Measurements from ENCODE around the gene CNR1.
"Not testable (repeated sequence)": the region's sequence is repeated elsewhere in the genome, so short reads cannot be mapped to it uniquely, and the experiment has no call there.

CNR1 gene

DNA sequence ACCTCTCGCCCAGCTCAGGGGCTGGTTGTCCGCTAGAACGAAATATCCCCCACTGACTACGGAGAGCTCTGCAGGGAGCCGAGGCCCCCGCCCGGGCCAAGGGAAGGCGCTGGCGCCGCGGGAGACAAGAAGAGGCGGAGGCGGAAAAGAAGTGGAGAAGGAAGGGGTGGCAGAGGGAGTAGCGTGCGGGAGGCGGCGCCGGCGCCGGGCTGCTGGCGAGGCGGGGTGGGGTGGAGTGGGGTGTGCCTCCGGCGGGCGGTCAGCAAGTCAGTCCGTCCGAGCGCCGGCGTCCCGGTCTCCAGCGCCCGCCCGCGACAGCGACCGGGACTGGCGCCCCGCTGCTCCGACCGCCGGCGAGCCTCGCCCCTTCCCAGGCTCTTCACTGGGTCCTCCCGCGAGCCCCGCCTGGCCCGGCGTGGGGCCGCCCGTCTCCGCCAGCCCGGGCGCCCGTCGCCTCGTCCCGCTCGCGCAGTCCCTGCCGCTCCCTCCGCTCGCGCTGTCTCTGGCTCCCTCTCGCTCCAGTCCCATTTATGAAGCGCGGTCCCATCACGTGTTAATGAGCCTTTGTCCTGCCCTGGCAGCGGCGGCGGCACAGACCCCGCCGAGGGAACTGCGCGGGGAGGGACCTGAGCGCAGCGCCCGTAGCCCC is at the start of gene CNR1:
CNR1 (minus strand) TSS at position 504 of the 649 bp plus-strand sequence. CDS start 21,073 bp downstream, outside the sequence.
- peak in 7 of 14 donors; percentile 5 to 69 (median 28) for DNase-seq

DNA sequence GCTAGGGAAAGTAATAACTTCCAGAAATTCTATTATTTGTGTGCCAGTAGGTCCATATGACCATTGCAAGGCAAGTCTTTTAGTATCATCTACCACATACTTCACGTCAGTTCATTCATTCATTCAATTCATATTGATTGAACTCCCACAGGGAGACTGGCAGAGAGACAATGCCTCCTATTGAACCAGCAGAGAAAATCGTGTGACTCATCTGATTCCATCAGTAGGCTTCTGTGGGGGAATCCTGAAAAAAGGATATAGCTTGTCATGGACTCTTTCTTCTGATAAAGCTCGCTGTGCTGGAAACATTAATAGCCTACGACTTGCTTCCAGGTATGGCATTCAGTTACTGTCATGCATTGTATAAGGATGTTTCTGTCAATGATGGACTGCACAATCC is 45.3 kb upstream of the CNR1 start:
- DNase-seq: peak in 1 of 14 donors; percentile 10

DNA sequence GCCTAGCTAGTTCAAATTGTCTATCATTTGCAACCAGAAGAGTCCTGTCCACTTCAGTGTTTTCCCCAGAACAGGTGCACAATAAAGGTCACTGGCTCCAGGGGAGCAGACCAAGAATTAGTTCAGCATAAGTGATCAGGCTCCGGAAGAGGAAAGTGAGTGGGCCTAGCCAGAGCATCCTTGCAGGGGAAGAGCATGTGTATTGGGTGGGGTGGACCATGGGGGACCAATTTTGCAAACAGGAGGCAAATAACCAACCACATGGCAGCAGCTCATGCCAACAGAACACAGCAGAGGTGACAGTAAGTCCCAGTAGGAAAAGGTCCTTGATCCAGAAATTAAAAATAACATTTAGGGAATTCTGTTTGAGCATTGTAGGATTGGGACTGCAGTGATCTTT is 43.2 kb upstream of the CNR1 start:
- DNase-seq: peak in 2 of 14 donors; percentile 36 to 87

DNA sequence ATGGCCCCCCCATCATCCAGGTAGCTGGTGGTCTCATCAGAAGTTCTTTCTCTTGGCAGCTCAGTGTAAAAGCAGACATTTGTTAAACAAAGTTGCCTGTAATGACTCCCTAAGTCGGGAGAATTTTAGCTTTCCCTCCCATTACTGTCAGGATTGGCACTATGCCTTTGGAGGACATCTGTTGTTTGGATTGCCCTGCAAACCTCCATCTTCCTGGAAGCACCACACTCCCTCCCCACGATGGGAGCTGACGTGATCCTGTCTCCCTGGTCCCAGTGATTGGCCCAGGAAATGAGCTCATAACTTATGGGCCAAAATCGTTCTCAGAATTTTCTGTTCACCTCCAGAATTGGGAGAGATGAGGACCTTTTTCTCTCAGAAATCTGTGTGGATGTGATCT is 42.6 kb upstream of the CNR1 start:
- peak in 3 of 14 donors; percentile 6 to 88 (median 16) for DNase-seq

DNA sequence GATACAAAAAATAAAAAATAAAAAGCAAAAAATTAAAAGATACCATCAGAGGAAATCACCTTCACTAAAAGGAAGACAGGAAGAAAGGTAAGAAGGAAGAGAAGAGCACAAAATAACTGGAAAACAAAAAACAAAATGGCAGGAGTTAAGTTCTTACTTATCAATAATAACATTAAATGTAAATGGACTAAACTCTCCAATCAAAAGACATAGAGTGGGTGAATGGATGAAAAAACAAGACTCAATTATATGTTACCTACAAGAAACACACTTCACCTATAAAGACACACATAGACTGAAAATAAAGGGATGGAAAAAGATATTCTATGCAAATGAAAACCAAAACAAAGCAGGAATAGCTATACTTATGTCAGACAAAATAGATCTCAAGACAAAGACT is 35.6 kb upstream of the CNR1 start:
- not testable (repeated sequence) for DNase-seq

DNA sequence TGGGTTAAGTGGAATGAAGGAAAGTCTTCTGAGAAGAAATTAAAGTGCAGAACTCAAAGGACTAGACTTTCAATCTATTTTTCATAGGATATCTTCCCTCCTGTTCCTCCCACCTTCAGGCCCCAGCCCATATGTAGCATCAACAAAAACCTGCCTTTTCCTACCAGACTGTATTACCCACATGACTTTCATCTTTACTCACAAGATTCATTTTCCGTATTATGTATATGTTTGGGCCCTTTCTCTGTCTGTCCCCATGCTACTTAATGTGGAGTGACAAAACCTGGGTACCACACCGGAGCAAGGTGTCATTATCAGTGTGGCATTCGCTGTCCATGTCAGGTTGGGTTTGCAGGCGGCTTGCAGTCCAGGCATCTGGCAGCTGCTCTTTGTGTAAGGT is 18.8 kb upstream of the CNR1 start:
- DNase-seq: no peak

DNA sequence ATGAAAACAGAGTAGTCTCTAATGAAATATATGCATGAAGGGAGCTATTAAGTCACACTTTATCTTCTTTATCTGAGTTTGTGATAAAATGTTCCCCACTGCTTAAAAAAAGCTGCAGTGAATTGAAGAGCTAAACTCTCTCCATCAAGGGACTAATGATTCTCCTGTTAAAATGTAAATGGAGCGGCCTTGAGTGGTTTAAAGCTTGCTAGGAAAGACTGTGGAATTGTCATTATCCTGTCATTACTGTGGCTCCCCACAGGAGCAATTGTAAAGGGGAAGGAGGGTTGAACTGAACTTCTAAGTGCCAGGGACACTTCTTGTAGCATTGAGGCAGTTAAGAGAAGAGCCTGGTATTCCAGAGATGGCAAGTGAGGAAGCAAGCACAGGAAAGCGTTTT is 17.3 kb upstream of the CNR1 start:
- no peak for DNase-seq

DNA sequence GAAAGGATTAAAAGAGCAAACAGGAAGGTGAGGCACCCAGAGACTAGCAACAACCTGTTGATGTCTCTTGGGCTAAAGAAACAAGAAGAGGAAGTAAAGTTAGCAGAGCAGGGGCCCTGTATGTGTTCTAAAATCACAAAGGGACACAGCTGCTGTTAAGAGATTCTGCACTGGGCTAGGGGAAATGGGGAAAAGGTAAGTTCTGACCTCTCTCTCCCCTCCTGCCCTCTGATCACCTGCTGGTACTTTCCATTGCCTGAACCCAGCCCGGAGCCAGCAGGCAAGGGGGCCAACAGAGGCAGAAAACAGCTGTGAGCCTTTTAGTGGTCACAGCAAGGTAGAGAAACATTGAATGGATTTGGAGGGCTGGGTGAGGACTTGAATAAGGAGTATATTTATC is 13.5 kb upstream of the CNR1 start:
- no peak for DNase-seq

DNA sequence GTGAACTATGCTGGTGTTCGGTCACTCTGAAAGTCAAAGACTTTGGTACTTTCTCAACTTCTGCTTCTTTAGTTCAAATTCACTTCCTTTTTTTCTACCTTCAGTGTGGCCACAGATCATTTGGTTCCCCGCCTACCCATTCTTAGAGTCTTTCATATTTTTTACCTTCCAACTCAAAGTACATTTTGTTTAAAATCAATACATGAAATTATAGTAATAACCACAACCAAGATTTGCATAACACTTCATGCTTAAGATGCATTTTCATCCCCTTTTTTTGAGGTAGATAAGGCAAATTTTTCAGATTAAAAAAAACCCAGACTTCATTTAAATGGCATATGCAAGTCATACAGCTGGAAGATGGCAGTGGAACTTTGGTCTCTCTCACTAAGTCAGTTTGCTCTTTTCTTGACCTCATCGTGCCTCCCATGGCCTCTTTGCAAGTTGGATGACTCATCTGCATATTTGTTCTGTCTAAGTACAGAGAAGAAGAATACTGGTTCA is 11.9 kb upstream of the CNR1 start:
- DNase-seq: no peak

DNA sequence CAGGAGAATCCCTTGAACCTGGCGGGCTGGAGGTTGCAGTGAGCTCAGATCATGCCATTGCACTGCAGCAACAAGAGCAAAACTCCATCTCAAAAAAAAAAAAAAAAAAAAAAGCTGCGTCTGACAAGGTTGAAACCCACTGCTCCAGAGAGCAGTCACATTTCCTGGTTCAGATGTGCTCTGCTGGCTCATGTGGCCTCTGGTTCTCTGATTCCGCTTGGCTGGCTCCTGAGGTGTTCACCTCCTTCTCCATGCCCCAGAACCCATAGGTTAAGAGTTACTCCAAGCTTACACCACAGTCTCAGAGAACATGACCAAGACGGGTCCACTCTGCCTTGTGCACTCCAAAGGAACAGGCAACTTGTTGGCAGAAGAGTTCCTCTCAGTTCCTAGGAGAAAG is 8.8 kb upstream of the CNR1 start:
- DNase-seq: no peak

DNA sequence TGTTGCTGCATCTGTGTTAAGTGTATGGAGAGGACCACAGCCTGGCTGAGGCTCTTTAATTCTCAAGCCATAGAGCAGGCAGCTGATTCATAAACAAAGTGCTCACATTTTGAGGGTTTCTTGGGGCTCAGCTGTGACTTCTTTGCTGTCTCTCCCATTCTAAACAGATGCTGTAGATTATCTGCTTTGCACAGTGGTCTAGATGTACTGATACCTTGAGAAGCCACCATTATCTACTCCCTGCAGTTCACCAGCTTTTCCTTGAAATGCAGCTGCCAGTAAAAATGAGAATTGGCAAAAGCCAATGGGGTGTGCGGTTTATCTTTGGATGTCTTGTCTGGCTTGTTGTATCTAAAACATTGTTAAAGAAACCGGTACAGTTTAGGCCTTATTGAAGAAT is 5.2 kb upstream of the CNR1 start:
- no peak for DNase-seq

DNA sequence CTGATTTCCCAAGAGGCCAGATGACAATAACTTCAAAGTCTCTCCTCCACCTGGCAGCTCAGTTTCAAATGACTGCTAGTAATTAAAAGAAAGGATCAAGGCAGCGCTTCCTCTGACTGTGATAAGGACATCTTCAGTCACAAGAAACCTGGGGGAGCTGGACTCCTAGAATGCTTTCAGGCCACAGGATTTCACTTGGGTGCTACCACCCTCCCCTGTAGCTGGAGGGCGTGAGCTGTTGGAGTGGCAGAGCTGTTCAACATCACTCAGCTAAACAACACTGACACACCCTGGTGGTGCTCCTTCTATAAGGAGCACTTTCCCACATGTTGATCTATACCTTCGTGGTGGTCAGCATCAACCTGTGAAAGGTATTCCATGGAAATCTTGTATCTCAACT is 2.2 kb upstream of the CNR1 start:
- no peak for DNase-seq

DNA sequence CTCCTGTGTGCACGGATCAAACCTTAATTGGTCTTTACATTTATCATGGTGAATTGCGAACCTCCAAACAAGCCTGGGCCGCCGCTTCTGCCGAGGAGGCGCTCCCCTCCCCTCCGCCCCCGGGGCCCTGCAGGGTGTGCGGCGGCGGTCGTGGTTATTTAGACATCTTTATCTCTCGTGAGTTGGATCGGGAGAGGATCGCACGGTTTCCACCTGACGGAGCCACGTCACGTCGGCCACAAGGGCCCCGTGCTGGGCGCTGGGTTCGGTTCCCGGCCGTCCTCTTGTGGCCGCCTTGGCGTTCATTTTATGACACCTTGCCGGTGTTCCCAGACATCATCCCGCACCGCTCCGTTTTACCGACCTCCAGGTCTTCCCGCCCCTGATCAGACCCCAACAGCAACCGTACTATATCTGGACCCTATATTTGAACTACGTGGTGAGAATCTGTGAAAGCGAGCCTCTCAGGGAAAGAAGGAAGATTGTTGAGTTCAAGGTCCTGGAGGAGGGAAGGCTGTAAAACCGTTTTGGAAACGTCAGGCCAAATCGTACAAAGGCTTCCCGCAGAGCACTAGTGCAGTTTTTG is 1.3 kb upstream of the CNR1 start:
- DNase-seq: peak in 1 of 14 donors; percentile 37

DNA sequence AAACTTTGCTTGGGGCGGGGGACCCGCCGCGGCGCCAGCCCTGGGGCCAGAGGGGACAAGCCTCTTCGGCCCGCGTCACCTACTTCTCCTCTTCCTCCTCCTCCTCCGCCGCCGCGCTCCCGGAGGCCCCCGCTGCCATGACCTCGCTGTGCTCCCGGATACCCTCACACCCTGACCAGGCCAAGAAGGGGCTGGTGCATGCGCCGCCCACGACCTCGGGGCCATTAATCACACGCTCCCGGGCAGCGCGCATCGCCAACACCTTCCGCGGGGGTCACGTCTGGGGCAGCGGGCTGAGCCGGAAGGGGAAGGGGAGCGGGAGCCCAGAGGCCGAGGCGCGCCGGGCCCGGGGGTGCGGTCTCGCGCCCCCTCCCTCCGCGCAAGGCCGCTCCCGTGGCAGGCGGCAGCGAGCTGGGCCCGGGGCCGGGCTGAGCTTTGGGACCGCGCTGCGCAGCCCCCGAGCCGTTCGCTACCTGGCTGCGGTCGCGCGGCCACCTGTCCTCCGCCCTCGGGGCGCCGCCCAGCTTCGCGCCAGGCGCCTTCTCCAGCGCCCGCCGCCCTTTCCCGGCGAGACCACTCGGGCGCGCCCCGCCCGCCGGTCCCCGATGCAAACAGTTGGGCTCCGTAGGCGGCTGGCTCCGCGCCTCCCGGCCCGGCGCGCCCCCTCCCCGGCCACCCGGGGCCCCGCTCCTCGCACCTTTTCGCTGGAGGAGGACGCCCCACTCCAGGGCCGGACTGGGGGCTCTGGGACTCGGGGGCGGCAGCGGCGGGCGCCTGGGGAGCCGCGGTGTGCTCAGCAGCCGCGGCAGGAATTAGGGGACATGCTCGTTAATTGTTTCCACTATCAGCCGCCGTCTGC is 575 bp upstream of the CNR1 start:
- peak in 3 of 14 donors; percentile 17 to 34 (median 31) for DNase-seq

DNA sequence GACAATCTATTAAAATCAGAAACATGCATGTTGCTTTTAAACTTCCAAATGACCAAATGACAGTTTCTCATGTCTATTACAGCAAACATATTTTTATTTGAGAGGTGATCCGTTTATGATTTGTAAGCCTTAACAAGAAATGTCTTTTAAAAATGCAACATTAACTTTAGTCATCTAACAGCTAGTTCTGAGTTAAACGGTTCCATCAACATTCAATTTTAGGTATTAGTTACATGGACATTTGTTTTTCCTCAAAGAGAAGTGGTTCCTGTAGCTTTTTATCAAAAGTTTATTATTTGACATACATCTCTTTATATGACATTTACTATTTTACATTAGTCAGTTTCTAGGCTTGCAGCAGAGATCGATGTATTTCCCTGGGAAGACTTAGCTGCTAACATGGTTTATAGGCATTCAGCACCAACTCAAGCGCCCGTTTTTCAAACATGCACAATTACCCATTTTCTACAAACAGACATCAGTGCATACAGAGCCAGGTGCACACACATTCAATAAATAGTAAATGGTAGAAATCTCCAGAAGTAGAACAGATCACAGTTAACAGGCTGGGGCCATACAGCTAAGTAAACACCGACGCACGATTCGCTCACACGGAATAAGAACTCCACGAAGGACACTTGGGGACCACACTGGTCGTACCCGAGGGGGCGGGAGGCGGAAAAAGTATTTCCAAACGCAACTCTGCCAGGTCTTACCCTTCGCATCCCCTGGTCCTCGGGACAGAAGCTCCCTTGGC is 882 bp downstream of the CNR1 start:
- DNase-seq: peak in 1 of 14 donors; percentile 69

DNA sequence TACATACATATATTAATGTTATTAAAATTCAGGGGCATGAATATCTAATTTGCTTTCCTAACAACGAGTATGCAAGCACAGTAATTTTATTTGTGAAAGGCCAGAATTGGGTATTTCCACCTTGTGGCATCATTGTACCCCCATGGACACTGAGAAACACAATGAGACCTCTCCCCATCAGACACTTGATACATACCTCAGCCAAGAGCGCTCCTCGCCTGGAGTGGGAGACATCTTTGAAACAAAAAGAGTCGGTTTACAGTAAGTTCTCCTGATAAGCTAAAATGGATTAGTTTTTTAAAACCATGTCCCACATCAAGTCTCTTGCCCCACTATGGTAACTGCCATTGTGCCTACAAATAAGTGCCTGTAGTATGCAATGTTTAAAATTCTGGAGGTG is 2.1 kb downstream of the CNR1 start:
- DNase-seq: peak in 1 of 14 donors; percentile 68

DNA sequence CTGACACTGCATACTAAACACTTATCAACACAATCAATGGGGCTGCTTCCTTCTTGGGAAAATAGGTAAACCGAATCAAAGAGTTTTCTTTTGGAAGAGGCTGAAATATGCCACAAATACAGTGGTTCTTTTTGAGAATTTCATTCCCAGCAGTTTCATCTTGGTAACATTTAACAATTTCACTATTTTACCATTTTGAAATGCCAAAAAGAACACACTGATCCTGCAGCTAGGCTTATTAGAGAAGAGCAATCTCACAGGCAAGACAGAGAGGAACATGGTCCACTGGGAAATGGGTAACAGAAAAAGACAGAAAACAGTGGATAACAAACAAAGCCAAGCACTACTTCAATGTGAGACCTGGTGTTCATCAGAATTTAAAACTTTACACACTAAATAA is 2.5 kb downstream of the CNR1 start:
- DNase-seq: peak in 1 of 14 donors; percentile 77

DNA sequence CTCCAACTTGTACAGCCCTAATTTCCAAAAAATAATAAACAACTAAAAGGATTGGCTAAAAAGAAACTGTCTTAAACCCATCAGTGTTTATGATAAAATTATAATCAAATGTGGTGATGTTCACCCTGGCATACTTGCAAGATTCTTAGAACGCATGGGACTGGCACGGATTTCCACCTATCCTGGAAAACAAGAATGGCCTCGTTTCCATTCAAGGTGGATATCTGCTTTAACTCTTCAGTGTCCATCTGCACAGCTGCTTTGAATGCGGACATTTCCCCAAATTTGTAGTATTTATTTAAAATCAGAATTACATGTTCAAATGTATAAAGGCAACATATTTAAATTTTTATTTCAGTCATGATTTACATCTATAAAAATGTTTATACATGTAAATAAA is 4.2 kb downstream of the CNR1 start:
- DNase-seq: peak in 1 of 14 donors; percentile 17

DNA sequence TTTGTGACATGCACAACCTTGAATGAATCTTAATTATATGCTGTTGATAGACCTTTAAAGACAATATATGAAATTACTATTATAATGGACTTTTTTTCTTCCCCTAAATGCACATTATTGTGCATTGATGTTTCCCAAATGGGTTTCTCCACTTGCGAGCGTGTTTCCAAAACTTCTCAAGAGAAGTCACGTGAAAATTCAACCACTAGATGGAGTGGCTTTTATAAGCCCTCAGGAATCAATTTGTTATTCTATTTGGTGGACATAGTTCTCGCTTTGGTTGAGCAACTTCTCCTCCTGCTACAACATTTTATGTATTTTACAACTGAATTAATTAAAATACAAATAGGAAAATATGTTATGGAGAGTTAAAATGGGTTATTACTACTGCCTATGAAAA is 9.0 kb downstream of the CNR1 start:
- no peak for DNase-seq

DNA sequence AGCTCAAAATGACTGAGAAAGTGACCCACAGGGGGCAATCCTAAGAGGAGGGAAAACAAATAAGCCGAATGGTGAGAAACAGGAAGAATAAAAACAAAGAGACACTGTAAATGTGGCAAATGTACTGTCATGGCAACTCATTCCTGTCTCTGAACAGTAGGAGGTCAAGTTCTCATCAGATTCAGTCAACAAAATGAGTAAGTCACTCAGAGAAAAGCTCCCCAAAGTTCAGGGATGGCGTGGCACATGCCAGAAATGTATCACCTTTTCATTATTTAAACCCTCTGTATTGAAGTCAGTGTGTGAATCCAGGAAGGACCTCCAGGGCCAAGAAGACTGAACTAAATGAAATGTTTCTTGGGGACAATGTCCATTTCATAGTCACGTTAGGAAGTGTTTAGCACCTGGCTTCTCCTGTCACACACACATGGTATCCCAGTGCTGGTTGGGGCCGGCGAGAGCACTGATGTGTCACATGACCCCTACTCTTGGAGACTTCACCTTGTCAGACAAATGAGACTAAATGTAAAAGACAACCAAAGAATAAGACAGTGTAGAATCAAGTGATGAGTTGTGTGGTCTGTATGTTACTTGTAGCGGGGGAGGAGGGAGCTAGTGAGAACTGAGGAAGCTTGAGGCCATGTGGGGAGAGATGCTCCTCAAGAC is 20.7 kb downstream of the CNR1 start:
- no peak for DNase-seq

DNA sequence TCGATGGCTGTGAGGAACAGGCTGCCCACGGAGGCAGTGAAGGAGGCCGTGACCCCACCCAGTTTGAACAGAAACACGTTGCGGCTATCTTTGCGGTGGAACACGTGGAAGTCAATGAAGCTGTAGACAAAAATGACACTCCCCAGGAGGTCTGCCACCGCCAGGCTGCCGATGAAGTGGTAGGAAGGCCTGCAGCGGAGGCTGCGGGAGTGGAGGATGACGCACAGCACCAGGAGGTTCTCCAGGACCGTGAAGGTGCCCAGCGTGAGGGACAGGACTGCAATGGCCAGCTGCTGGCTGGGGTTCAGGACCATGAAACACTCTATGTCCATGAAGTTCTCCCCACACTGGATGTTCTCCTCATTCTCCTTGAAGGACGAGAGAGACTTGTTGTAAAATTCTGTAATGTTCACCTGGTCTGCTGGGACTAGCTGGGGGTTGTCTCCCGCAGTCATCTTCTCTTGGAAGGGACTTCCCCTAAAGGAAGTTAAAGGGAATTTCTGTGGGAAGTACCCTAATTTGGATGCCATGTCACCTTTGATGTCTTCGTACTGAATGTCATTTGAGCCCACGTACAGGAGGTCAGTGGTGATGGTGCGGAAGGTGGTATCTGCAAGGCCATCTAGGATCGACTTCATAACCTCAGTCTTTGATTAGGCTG is 21.4 kb downstream of the CNR1 start:
- DNase-seq: no peak
